Retinal pigment epithelial cell (primary cell): Measurements from ENCODE around the gene NR1D1.
A peak's percentile ranks its signal among the peaks of the same experiment; 100 is the strongest.
"Not testable (repeated sequence)": the region's sequence is repeated elsewhere in the genome, so short reads cannot be mapped to it uniquely, and the experiment has no call there.

Experiments
- DNase-seq: peaks from one replicate; pipeline ENCODE4 v3.0.0-alpha.2; 2010; ENCODE audit warnings: low read depth
- H3K4me3 ChIP-seq: 2 replicates; pipeline ENCODE4 v1.5.1; 2011; ENCODE audit warnings: mild to moderate bottlenecking, low read length, control low read depth, moderate library complexity
- TF ChIP-seq, protein P1 (sequence below): conservative IDR thresholded peaks from 2 replicates; pipeline ENCODE4 v1.5.1; 2011; ENCODE audit warnings: low read depth, low read length, control low read depth, inconsistent platforms

NR1D1 gene

DNA sequence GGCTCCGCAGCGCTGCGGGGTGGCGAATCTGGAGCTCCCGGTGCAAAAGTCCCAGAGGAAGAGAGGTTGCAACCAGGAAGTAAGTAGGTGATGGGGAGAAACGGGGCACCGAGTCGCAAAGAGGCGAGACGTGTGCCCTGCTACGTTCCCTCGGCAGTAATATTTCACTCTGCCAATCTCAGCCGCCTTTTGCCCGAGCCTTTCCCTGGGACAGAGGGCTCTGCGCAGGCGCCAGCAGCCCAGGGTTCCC lies at the start of gene NR1D1:
Gene NR1D1, minus strand, starts transcription at position 171 of the 250 bp plus-strand sequence. CDS start 495 bp downstream, outside the sequence.
- DNase-seq, result no peak
- TF ChIP-seq, protein P1, sequence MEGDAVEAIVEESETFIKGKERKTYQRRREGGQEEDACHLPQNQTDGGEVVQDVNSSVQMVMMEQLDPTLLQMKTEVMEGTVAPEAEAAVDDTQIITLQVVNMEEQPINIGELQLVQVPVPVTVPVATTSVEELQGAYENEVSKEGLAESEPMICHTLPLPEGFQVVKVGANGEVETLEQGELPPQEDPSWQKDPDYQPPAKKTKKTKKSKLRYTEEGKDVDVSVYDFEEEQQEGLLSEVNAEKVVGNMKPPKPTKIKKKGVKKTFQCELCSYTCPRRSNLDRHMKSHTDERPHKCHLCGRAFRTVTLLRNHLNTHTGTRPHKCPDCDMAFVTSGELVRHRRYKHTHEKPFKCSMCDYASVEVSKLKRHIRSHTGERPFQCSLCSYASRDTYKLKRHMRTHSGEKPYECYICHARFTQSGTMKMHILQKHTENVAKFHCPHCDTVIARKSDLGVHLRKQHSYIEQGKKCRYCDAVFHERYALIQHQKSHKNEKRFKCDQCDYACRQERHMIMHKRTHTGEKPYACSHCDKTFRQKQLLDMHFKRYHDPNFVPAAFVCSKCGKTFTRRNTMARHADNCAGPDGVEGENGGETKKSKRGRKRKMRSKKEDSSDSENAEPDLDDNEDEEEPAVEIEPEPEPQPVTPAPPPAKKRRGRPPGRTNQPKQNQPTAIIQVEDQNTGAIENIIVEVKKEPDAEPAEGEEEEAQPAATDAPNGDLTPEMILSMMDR, result no peak
- peak within 1 kb of the TSS; percentile 92 for H3K4me3 ChIP-seq

DNA sequence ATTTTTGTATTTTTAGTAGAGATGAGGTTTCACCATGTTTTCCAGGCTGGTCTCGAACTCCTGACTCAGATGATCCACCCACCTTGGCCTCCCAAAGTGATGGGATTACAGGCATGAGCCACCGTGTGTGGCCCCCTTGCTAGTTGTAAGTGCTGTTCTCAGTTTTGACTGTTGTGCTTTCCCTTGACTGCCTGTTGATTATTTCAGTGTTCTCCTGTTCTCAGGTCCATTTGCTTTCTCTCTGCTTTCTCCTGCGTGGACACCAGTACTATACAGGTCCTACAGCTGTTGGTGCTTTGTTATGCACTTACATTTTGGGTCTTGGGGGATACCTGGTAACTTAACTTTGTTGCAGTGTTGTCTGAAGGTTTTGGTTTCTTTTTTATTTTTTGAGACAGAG lies 48.1 kb upstream of the NR1D1 start:
- TF ChIP-seq, protein P1, result no peak
- no peak overlapping the region for H3K4me3 ChIP-seq
- no peak for DNase-seq

DNA sequence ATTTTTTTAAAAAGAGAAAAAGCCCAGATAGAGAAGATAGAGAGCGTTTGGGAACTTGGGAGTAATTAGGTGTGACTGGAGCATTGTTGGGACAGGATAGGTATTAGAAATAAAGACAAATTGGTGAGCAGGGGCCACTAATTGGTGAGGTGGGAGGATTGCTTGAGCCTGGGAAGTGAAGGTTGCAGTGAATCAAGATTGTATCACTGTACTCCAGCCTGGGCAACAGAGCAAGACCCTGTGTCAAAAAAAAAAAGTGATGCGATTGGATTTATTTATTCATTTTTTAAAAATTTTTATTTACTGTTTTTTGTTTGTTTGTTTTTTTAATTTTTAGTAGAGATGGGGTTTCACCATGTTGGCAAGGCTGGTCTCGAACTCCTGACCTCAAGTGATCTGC lies 45.1 kb upstream of the NR1D1 start:
- DNase-seq, result no peak
- TF ChIP-seq, protein P1, result no peak
- H3K4me3 ChIP-seq, result no peak overlapping the region

DNA sequence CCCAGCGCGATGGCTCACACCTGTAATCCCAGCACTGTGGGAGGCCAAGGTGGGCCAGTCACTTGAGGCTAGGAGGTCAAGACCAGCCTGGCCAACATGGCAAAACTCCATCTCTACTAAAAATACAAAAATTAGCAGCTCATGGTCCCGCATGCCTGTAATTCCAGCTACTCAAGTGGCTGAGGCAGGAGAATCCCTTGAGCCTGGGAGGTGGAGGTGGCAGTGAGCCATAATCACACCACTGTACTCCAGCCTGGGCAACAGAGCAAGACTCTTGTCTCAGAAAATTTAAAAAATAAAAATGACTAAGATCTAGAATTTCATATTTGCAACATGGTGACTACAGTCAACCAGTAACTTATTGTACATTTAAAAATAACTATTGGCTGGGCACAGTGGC lies 42.8 kb upstream of the NR1D1 start:
- not testable (repeated sequence) for DNase-seq, H3K4me3 ChIP-seq

DNA sequence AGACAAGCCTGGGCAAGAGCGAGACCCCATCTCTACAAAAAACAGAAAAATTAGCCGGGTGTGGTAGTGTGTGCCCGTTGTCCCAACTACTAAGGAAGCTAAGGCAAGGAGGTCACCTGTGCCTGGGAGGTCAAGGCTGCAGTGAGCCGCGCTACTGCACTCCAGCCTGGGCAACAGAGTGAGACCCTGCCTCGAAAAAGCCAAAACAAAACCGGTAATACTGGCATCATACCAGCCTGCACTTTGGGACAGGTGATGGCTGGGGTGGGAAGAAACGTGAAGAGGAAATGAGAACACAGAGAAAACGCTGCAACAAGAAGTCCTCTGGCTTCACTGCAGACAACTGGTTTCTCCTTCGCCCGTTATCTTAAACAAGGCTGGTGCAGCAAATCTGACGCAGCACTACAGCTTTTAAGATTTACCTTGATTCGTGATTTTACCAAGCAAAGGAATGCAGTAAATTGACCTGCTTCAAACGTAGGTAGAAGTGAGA lies 39.2 kb upstream of the NR1D1 start:
- peak overlapping the region; percentile 83 for H3K4me3 ChIP-seq
- no peak for DNase-seq
- TF ChIP-seq, protein P1, result no peak

DNA sequence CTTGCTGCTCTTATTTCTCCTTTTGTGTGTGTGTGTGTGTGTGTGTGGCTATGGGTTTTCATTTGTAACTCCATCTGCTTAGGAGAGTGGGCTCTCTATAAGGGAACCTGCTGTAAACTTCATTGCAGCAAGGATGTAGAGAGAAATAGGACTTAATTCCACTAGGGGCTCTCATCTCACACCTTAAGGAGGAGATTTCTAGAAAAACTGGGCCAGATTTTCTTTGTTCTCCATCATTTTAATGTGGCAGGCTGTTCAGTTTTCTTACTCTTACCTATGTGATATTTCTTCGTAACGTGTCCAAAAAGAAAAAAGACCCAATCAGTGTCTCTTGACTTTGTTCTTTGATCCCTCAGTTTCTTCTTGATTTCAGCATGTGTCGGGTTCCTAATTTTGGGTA lies 35.4 kb upstream of the NR1D1 start:
- no peak overlapping the region for H3K4me3 ChIP-seq
- TF ChIP-seq, protein P1, result no peak
- no peak for DNase-seq

DNA sequence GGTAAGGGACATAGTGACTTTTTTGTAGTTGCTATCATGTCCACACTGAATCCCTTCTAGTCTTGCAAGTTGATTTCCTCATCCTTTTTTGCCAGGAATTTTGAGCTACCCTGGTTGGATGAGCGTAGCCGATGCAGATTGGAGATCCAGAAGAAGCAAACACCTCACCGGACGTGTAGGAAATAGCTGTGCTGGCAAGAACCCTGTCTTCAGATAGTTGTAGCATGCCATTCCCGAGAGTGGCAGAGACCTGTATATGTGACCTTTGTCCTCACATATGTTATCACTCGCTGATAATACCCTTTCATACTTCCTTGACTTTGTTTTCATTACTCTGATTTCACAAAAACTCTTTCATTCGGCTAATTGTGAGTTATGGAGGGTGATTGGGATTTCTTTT lies 33.8 kb upstream of the NR1D1 start:
- H3K4me3 ChIP-seq, result no peak overlapping the region
- TF ChIP-seq, protein P1, result no peak
- DNase-seq, result no peak

DNA sequence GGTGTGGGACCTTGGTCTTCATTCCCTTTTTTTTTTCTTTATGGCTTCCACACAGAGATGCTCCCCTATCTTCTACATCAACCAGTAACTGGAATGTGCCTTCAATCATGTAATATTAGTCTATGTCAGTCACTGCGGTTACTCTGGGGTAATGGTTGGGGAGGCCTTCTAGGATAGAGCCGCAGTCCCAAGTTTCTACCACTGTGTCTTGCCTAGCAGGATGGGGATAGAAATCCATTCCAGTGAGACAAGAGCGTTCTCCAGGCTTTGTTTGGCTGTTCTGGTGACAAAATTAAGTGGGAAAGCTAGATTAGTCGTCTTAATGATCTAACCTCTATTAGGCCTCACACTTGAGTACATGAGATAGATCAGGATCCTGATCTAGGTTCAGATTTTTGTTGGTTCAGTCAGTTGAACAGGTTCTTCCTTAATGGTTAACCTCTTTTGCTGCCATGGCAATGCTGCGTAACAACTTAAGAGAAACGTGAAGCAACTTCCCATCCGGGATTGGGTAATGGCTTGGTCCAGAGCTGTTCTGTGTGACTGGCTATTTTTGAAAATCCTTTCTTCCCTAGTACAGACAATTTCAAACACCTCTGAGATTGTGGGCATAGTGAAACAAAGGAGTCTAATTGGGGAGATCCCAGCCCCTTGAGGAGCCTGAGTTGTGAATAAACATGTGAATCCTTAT lies 30.1 kb upstream of the NR1D1 start:
- TF ChIP-seq, protein P1, result no peak
- DNase-seq, result no peak
- H3K4me3 ChIP-seq, result no peak overlapping the region
